Body of pancreas (tissue), 4 donors: ENCODE measurements around the gene RBP2.

Source experiments
- POLR2A ChIP-seq, 3 donors: fragments of 450-650 bp; IDR thresholded peaks; one replicate each; pipeline ENCODE4 v1.6.1; 2016; ENCODE audit warnings: antibody characterized with exemption in 3 of 3, mild to moderate bottlenecking in 2 of 3
- TF ChIP-seq, protein P1 (sequence below), 7 experiments: fragments of 450-650 bp in 4 of 7; fragments of 200-600 bp in 3 of 7; sonication (generic) in 3 of 7; IDR thresholded peaks; one replicate each; pipeline ENCODE4 v1.5.1; 2016 to 2019; ENCODE audit warnings: antibody characterized with exemption in 7 of 7

DNA sequence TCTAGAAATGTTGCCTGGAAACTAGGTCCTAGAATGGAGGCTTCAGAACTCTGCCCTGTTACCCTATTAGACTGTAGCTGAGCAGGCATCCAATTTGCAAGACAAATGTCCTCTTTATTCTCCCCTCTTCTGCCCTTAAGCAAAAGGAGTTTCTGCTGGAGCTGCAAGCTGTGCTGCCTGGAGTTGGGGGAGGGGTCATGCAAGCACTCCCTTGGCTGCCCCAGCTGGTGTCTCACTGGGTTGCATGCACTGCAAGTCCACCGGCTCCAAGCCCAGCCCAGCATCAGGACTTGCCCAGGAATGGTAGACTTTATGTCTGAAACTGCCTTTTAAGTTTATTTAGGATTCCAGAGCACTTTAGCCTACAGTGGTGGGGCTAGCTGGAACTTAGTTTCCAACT, 15.7 kb upstream of the RBP2 start:
- TF ChIP-seq, protein P1, sequence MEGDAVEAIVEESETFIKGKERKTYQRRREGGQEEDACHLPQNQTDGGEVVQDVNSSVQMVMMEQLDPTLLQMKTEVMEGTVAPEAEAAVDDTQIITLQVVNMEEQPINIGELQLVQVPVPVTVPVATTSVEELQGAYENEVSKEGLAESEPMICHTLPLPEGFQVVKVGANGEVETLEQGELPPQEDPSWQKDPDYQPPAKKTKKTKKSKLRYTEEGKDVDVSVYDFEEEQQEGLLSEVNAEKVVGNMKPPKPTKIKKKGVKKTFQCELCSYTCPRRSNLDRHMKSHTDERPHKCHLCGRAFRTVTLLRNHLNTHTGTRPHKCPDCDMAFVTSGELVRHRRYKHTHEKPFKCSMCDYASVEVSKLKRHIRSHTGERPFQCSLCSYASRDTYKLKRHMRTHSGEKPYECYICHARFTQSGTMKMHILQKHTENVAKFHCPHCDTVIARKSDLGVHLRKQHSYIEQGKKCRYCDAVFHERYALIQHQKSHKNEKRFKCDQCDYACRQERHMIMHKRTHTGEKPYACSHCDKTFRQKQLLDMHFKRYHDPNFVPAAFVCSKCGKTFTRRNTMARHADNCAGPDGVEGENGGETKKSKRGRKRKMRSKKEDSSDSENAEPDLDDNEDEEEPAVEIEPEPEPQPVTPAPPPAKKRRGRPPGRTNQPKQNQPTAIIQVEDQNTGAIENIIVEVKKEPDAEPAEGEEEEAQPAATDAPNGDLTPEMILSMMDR (IDR thresholded peaks at IDR 0.05) = no peak
- no peak for TF ChIP-seq POLR2A (IDR thresholded peaks at IDR 0.05)
